Bronchial epithelial cell (primary cell): ENCODE data around the gene RELB. TPM values are rescaled to one million over a fixed set of nuclear protein-coding genes. Genes with fewer than 3 reads are reported as not detected.
"Not testable (repeated sequence)": the region's sequence is repeated elsewhere in the genome, so short reads cannot be mapped to it uniquely, and the experiment has no call there.

Experiments
- DNase-seq: peaks from one replicate; pipeline ENCODE4 v3.0.0-alpha.2; 2010; ENCODE audit warnings: low read depth
- FAIRE-seq: peaks from 2 replicates; lab custom pipeline; 2011; peaks lifted over from hg19 to GRCh38; lab: Jason Lieb, UNC
- H3K27me3 ChIP-seq: 2 replicates; pipeline ENCODE4 v1.5.1; 2011; ENCODE audit warnings: low read length; ENCODE audit not compliant: control insufficient read depth, insufficient read depth
- H3K36me3 ChIP-seq: 2 replicates; pipeline ENCODE4 v1.5.1; 2011; ENCODE audit warnings: low read length; ENCODE audit not compliant: control insufficient read depth, insufficient read depth
- H3K4me3 ChIP-seq: 2 replicates; pipeline ENCODE4 v1.5.1; 2011; ENCODE audit warnings: mild to moderate bottlenecking, low read depth, low read length, control low read depth
- total RNA-seq: library from RNA; depleted of rRNA; stranded (reverse); fragments of >200 nt; gene quantifications from 2 replicates; pipeline ENCODE4 v1.2.1, GENCODE V29; 2014
- TF ChIP-seq, protein P1 (sequence below): IDR thresholded peaks from 2 replicates; pipeline ENCODE4 v1.5.1; 2011; ENCODE audit warnings: mild to moderate bottlenecking, moderate library complexity, low read length, control low read depth, inconsistent platforms; ENCODE audit not compliant: insufficient read depth, severe bottlenecking

The RELB gene
- total RNA-seq, 1 donor from 2014 or later = 2.1 TPM

- TF ChIP-seq, protein P1, sequence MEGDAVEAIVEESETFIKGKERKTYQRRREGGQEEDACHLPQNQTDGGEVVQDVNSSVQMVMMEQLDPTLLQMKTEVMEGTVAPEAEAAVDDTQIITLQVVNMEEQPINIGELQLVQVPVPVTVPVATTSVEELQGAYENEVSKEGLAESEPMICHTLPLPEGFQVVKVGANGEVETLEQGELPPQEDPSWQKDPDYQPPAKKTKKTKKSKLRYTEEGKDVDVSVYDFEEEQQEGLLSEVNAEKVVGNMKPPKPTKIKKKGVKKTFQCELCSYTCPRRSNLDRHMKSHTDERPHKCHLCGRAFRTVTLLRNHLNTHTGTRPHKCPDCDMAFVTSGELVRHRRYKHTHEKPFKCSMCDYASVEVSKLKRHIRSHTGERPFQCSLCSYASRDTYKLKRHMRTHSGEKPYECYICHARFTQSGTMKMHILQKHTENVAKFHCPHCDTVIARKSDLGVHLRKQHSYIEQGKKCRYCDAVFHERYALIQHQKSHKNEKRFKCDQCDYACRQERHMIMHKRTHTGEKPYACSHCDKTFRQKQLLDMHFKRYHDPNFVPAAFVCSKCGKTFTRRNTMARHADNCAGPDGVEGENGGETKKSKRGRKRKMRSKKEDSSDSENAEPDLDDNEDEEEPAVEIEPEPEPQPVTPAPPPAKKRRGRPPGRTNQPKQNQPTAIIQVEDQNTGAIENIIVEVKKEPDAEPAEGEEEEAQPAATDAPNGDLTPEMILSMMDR = no peak
- FAIRE-seq (no peak), DNase-seq (no peak)
- H3K27me3 ChIP-seq = no peaks in the 10 kb centered on the region
- H3K36me3 ChIP-seq = peaks cover 12% of the 10 kb centered on the region
- no peak overlapping the region for H3K4me3 ChIP-seq
Measured at GRCh38 chr19:44993526-44993925, 7.7 kb upstream of the RELB start.

DNA sequence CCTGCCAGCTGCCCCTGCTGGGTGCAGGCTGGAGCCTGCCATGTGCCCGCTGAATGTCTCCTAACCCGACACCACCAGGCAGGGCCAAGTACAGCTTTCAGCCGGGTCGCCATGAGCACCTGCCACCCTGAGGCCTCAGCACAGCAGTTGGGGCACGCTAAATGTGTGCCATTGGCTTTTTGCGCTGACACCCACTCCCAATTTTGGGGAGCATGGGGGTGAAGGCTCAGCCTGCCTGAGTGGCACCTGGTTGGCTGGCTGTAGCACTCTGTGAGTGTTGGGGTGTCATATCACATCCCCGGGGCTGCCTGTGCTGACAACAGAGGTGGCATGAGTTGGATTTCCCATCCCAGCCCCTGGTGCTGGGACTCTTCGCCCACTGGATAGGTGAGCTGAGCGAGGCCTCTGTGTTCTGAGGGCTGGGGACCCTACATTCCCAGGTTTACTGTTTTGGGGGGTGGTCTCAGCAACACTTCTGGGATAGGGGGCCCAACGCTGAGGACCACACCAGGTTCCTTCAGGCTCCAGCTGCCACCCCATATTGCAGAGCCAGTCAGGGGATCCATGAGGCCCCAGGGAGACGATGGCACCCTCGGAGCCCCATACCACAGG lies 7.2 kb upstream of the RELB start:
- no peak for DNase-seq
- no peaks in the 10 kb centered on the region for H3K27me3 ChIP-seq
- H3K36me3 ChIP-seq = peaks cover 11% of the 10 kb centered on the region
- no peak overlapping the region for H3K4me3 ChIP-seq
- no peak for FAIRE-seq
- TF ChIP-seq, protein P1 = no peak

DNA sequence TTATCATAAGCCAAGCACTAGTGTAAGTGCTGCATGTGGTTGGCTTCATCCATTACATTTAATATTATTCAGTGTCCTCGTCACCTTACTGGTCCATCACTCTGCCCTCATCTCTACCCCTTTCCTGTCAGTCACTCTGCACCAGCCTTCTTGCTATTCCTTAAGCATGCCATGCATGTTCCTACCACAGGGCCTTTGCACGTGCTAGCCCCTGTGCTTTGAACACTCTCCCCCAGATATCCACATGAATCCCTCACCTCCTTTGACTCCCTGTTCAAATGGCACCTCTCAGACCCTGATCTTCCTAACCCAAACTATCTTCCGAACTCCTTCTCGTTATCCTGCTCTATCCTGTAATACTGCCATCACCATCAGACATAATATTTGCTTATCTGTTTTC lies 3.2 kb upstream of the RELB start:
- Histone ChIP-seq H3K36me3 (no peaks in the 10 kb centered on the region), H3K27me3 (no peaks in the 10 kb centered on the region), H3K4me3 (no peak overlapping the region)
- DNase-seq = no peak
- FAIRE-seq = no peak
- TF ChIP-seq, protein P1 = no peak

DNA sequence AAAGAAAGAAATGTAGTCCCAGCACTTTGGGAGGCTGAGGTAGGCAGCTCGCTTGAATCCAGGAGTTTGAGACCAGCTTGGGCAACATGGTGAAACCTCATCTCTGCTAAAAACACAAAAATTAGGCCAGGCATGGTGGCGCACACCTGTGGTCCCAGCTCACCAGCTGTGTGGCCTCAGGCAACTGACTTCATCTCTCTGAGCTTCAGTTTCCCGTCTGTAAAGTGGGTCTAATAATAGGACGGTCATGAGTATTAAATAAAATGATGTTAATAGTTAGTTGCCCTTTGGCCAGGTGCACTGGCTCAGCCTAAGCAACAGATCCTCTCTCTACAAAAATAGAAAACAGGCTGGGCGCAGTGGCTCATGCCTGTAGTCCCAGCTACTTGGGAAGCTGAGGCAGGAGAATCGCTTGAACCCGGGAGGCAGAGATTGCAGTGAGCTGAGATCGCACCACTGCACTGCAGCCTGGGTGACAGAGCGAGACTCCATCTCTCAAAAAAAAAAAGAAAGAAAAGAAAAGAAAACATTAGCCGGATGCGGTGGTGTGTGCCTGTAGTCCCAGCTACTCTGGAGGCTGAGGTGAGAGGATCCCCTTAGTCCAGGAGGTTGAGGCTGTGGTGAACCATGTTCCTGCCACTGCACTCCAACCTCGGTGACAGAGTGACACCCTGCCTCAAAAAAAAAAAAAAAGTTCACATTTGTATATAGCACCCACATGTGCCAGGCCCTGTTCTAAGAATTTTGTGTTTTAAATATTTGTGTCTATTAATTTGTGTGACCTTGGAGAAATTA lies 1.9 kb upstream of the RELB start:
- DNase-seq, H3K36me3 ChIP-seq, H3K27me3 ChIP-seq, FAIRE-seq, H3K4me3 ChIP-seq: not testable (repeated sequence)

DNA sequence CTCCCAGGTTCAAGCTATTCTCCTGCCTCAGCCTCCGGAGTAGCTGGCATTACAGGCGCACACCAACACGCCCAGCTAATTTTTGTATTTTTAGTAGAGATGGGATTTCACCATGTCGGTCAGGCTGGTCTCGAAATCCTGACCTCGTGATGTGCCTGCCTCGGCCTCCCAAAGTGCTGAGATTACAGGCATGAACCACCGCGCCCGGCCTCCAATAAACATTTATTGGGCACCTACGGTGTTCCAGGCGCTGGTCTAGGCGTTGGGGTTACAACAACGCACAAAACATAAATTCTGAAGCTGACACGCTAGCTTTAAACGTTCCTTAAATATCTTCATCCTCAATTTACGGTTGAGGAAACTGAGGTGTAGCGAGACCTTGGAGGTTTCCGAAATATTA lies 599 bp upstream of the RELB start:
- not testable (repeated sequence) for FAIRE-seq, H3K4me3 ChIP-seq, H3K36me3 ChIP-seq, DNase-seq, H3K27me3 ChIP-seq

GRCh38 chr19:45003485-45003884 lies 2.2 kb downstream of the RELB start:
- peaks cover 2% of the 10 kb centered on the region for H3K36me3 ChIP-seq
- DNase-seq (no peak), FAIRE-seq (no peak)
- no peaks in the 10 kb centered on the region for H3K27me3 ChIP-seq
- H3K4me3 ChIP-seq = no peak overlapping the region
- TF ChIP-seq, protein P1 = no peak
